ENCODE results near the gene SLCO3A1.

The SLCO3A1 gene

DNA sequence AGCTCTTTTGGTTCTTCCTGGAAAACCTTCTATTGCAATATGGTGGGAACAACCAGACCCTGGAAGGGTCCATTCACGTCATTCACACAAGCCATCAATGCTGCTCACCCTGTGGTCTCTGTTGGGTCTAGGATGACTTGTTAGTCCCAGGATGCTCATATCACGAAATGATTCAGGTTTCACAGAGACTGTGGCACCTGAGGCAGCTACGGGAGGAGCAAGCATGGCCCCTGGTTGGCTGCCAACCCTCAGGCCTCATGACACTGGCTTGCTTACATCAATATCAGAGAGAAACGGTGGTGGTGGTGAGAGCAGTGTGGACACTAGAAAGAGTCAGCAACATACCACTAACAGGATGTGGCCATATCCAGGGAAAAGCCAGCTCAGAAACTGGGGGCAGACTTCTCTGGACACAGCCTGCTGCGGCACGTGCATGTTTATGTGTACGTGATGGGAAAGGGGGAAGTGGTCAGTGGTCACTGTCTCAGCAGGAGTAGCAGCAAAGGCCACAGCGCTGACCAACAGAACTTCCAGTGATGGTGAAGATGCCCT lies 331.2 kb downstream of the SLCO3A1 start:
- Histone ChIP-seq H3K27me3 (ENCODE audit: insufficient read depth, low read length, poor library complexity, severe bottlenecking) (no peaks in the 10 kb centered on the region), H3K4me3 (ENCODE audit: low read length, poor library complexity, severe bottlenecking) (no peak overlapping the region), H3K4me1 (ENCODE audit: insufficient read depth, low read length, poor library complexity, severe bottlenecking) (no peaks in the 10 kb centered on the region), H3K36me3 (ENCODE audit: insufficient read depth, low read length) (no peaks in the 10 kb centered on the region), H3K9me2 (replicated peaks; ENCODE audit: low read depth, low read length) (no peaks in the 10 kb centered on the region), H3K4me2 (ENCODE audit: low read depth, low read length, poor library complexity, severe bottlenecking) (no peak overlapping the region), H3K79me2 (ENCODE audit: insufficient read depth, low read length) (no peaks in the 10 kb centered on the region), H2AFZ (ENCODE audit: low read length) (no peak overlapping the region), H3K9ac (ENCODE audit: low read depth, low read length, poor library complexity, severe bottlenecking) (no peak overlapping the region), H3K9me3 (ENCODE audit: insufficient read depth, low read depth, low read length) (no peaks in the 10 kb centered on the region), H4K20me1 (ENCODE audit: insufficient read depth, low read length, poor library complexity, severe bottlenecking) (no peaks in the 10 kb centered on the region), H3F3A (ENCODE audit: low read depth) (no peaks in the 10 kb centered on the region)
- TF ChIP-seq EZH2phosphoT487 (IDR thresholded peaks at IDR 0.05; ENCODE audit: borderline replicate concordance): no peak
- no peak for TF ChIP-seq CTCF (conservative IDR thresholded peaks at IDR 0.05; ENCODE audit: low read length)

DNA sequence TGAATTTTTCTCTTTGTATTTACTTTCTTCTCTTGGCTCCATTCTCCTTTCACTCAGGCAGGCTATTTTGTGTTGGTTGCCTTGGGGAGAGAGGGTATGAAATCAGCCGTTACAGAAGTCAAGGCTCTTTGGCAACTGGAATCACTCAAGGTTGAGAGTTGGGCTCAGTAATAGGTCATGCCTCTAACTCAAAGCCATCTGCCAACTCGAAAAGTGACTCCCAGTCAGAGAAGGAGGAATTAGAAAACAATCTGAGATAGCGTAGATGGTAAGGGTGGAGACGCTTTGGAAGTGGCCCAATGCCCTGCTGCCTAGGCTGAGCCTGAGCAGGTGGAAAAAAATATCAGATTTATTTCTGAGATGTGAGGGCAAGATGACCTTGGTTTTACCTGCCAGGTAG lies 334.5 kb downstream of the SLCO3A1 start:
- Histone ChIP-seq H3K79me2 (ENCODE audit: insufficient read depth, low read length) (no peaks in the 10 kb centered on the region), H3K27me3 (ENCODE audit: insufficient read depth, low read length, poor library complexity, severe bottlenecking) (no peaks in the 10 kb centered on the region), H3K9ac (ENCODE audit: low read depth, low read length, poor library complexity, severe bottlenecking) (no peak overlapping the region), H3K4me2 (ENCODE audit: low read depth, low read length, poor library complexity, severe bottlenecking) (no peak overlapping the region), H3K9me2 (replicated peaks; ENCODE audit: low read depth, low read length) (no peaks in the 10 kb centered on the region), H3K9me3 (ENCODE audit: insufficient read depth, low read depth, low read length) (no peaks in the 10 kb centered on the region), H4K20me1 (ENCODE audit: insufficient read depth, low read length, poor library complexity, severe bottlenecking) (no peaks in the 10 kb centered on the region), H3F3A (ENCODE audit: low read depth) (no peaks in the 10 kb centered on the region), H3K4me1 (ENCODE audit: insufficient read depth, low read length, poor library complexity, severe bottlenecking) (no peaks in the 10 kb centered on the region), H2AFZ (ENCODE audit: low read length) (no peak overlapping the region), H3K36me3 (ENCODE audit: insufficient read depth, low read length) (no peaks in the 10 kb centered on the region), H3K4me3 (ENCODE audit: low read length, poor library complexity, severe bottlenecking) (no peak overlapping the region)
- TF ChIP-seq CTCF (conservative IDR thresholded peaks at IDR 0.05; ENCODE audit: low read length): no peak
- TF ChIP-seq EZH2phosphoT487 (IDR thresholded peaks at IDR 0.05; ENCODE audit: borderline replicate concordance): no peak

- TF ChIP-seq CTCF (conservative IDR thresholded peaks at IDR 0.05; ENCODE audit: low read length): no peak
- no peak for TF ChIP-seq EZH2phosphoT487 (IDR thresholded peaks at IDR 0.05; ENCODE audit: borderline replicate concordance)
- H3K36me3 ChIP-seq (ENCODE audit: insufficient read depth, low read length): no peaks in the 10 kb centered on the region
- no peaks in the 10 kb centered on the region for H3K9me3 ChIP-seq (ENCODE audit: insufficient read depth, low read depth, low read length)
- no peak overlapping the region for H3K4me2 ChIP-seq (ENCODE audit: low read depth, low read length, poor library complexity, severe bottlenecking)
- H3K4me1 ChIP-seq (ENCODE audit: insufficient read depth, low read length, poor library complexity, severe bottlenecking): no peaks in the 10 kb centered on the region
- no peak overlapping the region for H3K4me3 ChIP-seq (ENCODE audit: low read length, poor library complexity, severe bottlenecking)
- no peak overlapping the region for H2AFZ ChIP-seq (ENCODE audit: low read length)
- no peaks in the 10 kb centered on the region for H3K27me3 ChIP-seq (ENCODE audit: insufficient read depth, low read length, poor library complexity, severe bottlenecking)
- no peak overlapping the region for H3K9ac ChIP-seq (ENCODE audit: low read depth, low read length, poor library complexity, severe bottlenecking)
- no peaks in the 10 kb centered on the region for H3F3A ChIP-seq (ENCODE audit: low read depth)
- no peaks in the 10 kb centered on the region for H4K20me1 ChIP-seq (ENCODE audit: insufficient read depth, low read length, poor library complexity, severe bottlenecking)
- no peaks in the 10 kb centered on the region for H3K79me2 ChIP-seq (ENCODE audit: insufficient read depth, low read length)
- H3K9me2 ChIP-seq (replicated peaks; ENCODE audit: low read depth, low read length): no peaks in the 10 kb centered on the region
Measured at GRCh38 chr15:92189166-92189565, 335.7 kb downstream of the SLCO3A1 start.

All from Loucy (cell line).